ENCODE measurements around the gene ZNF646. TPM values are rescaled to one million over a fixed set of nuclear protein-coding genes. Genes with fewer than 3 reads are reported as not detected.

The ZNF646 gene
- total and polyA plus RNA-seq, 4 donors = 0.89 to 9.6 (median 4.0) TPM

GRCh38 chr16:31083981-31084380 lies 9.8 kb downstream of the ZNF646 start:
- H3K36me3 ChIP-seq (ENCODE audit: control insufficient read depth in 4 of 4, insufficient read depth in 3 of 4, low read depth in 1 of 4, low read length in 3 of 4) = peaks cover 5 to 52% (median 25%) of the 10 kb centered on the region in 4 donors

More at GRCh38 chr16:31083981-31084380, 9.8 kb downstream of the ZNF646 start:
- Histone ChIP-seq H3K9me3 (ENCODE audit: control insufficient read depth in 4 of 4, low read length in 3 of 4) (no peaks in the 10 kb centered on the region), H3K4me1 (ENCODE audit: control insufficient read depth in 4 of 4, insufficient read depth in 4 of 4, low read length in 3 of 4) (no peaks in the 10 kb centered on the region), H3K27ac (ENCODE audit: low read depth in 1 of 2, low read length in 2 of 2) (no peak overlapping the region), H3K9ac (ENCODE audit: low read depth in 1 of 2, low read length in 2 of 2) (no peak overlapping the region), H3K4me3 (ENCODE audit: low read depth in 1 of 3, low read length in 3 of 3) (no peak overlapping the region), H3K27me3 (ENCODE audit: control insufficient read depth in 4 of 4, insufficient read depth in 4 of 4, low read length in 3 of 4) (no peaks in the 10 kb centered on the region)
- TF ChIP-seq YY1 (IDR thresholded peaks at IDR 0.05) (no peak), HNF4G (IDR thresholded peaks at IDR 0.05) (no peak), FOXA1 (IDR thresholded peaks at IDR 0.05) (no peak), MAX (IDR thresholded peaks at IDR 0.05) (no peak), REST (IDR thresholded peaks at IDR 0.05) (no peak), ZBTB33 (IDR thresholded peaks at IDR 0.05) (no peak), GABPA (IDR thresholded peaks at IDR 0.05 in 1 of 2, conservative IDR thresholded peaks at IDR 0.05 in 1 of 2) (no peak), NR2F2 (IDR thresholded peaks at IDR 0.05) (no peak), CTCF (IDR thresholded peaks at IDR 0.05; ENCODE audit: low read depth, low read length, missing input control) (no peak), TAF1 (conservative IDR thresholded peaks at IDR 0.05) (no peak), FOXA2 (IDR thresholded peaks at IDR 0.05) (no peak), JUND (IDR thresholded peaks at IDR 0.05) (no peak), RXRA (IDR thresholded peaks at IDR 0.05) (no peak), HNF4A (conservative IDR thresholded peaks at IDR 0.05) (no peak), ATF3 (IDR thresholded peaks at IDR 0.05) (no peak), SP1 (IDR thresholded peaks at IDR 0.05) (no peak)
- no peak for DNase-seq (ENCODE audit: low spot score)
- 90% methylated on average over 13 of the region's 13 CpGs for WGBS

Measured in liver (tissue), 9 donors.